Uterine smooth muscle cell (primary cell): ENCODE measurements around the gene OR6S1. TPM values are rescaled to one million over a fixed set of nuclear protein-coding genes. Genes with fewer than 3 reads are reported as not detected.

Source experiments
- total RNA-seq: library from RNA; depleted of rRNA; stranded (reverse); fragments of >200 nt; gene quantifications from 2 replicates; pipeline ENCODE4 v1.2.3, GENCODE V29; 2014

The OR6S1 gene, protein sequence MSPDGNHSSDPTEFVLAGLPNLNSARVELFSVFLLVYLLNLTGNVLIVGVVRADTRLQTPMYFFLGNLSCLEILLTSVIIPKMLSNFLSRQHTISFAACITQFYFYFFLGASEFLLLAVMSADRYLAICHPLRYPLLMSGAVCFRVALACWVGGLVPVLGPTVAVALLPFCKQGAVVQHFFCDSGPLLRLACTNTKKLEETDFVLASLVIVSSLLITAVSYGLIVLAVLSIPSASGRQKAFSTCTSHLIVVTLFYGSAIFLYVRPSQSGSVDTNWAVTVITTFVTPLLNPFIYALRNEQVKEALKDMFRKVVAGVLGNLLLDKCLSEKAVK
- not detected in 2 replicates for total RNA-seq

DNA sequence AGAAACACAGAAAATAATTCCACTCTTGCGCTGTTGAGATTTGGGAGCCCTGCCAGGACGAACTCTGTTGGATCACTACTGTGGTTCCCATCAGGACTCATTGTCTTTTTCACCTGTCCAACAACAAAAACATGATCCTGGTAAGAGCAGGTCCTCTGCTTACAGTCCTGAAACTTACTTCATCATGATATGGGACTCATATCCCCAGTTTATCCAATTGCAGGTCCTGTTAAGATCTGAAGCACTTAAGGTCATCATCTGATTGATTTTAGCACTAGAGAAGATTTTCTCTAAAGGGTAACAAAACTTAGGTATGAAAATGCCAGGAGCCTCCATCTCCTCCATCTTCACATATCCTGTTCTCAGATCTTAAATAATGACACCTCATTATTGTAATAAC lies at the start of gene OR6S1:
Gene OR6S1 (minus strand): TSS at position 101 of the 400 bp plus-strand sequence. CDS start 0 bp downstream, at position 101.

DNA sequence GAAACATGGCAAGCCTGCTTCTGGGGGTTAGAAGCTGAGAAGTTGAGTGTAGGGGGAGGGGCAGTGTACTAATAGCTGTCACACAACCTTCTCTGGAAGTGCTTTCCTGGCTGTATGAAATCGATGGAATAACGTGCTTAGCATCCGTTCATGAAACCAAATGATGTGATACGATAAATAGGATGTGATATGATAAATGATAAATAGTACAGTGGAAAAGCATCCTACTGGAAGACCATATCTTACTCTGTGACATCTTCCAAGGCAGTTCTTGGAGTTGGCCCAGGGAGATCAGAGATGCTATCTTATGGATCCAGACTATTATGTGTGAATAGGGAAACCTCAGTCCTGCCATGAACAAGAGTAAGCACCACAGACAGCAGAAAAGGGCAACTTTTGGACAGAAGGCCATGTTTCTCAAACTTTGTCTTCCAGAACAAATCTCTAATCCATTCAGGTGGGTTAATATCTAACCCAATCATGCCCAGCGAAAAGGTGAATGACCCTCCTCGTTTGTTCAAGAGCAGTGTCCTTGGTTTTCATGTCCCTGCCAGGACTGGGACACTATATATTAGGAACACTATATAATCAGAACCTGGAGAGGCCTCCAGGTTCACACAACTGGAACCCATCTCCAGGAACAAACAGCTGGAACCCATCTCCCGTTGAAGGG lies 46.8 kb upstream of the OR6S1 start, which contains the start of gene ANG:
Gene ANG (plus strand): TSS at position 598 of the 673 bp plus-strand sequence. CDS start 4,801 bp downstream, outside the sequence.

DNA sequence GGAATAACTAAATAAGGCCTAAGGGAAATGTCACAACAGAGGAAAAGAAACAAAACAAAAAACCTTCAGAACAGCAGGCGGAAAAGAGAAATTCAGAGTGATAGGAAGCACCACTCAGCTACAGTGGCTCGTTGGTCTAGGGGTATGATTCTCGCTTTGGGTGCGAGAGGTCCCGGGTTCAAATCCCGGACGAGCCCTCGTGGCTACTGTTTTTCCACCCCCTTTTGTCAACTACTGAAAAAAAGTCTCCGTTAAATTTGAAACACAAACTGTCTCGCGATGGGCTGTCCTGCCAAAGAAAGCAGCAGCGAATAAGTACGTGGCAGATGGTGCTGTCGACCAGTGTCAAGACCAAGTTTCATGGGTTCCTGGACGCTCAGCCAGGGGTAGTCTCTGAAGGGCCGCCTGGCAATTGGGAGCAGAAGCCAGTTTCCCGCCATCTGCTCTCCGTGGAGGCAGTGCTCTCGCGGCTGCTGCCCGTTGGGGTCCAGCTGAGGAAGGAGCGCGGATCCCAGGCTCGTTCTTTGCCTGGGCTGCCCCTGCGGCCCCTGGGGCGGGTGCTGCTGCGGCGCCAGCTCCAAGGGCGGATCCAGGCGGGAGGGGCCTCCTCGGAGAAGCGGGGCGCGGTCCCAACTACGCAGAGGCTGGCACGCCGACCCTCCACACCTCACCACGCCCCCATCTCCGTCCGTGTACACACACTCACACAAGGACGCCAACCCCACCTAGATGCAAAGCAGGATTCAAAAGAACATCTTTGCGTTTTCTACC lies 42.6 kb upstream of the OR6S1 start, which contains the start of gene RNASE4:
Gene RNASE4 (plus strand): TSS at position 670 of the 771 bp plus-strand sequence. CDS start 14,812 bp downstream, outside the sequence.

DNA sequence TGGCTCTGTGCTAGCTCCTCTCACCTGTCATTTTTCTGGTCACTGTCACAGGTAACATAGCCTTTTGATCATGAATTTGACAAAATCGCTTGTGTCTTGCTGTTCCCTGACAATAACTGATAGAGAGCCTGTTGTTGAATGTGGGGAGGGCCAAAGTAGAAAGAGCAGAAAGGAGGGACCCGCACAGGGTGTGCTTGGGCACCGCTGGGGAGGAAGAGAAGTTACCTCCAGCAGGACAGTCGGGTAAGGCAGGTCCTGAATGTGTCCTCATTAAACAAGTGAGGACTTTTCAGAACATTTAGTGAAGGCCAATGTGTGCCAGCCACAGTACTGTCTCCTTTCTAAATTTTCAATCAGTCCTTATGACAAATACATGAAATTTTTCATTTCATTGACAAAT lies 50.3 kb downstream of the OR6S1 start, which contains the start of gene RNASE12:
Gene RNASE12 (minus strand): TSS at position 142 of the 400 bp plus-strand sequence. CDS start 653 bp downstream, outside the sequence.

Other genes with a start within 250 kb of the OR6S1 start
- 15.1 and 27.4 TPM in 2 replicates for gene TEP1, start 228.2 kb downstream of the OR6S1 start, total RNA-seq
- 0.11 and 0.12 TPM in 2 replicates for gene KLHL33, start 205.5 kb downstream of the OR6S1 start, total RNA-seq
- 46.5 and 51.5 TPM in 2 replicates for gene OSGEP, start 186.9 kb downstream of the OR6S1 start, total RNA-seq
- gene APEX1, start 186.5 kb downstream of the OR6S1 start, total RNA-seq, result 79.0 and 82.6 TPM in 2 replicates
- gene PIP4P1, start 180.3 kb downstream of the OR6S1 start, total RNA-seq, result 28.1 and 39.4 TPM in 2 replicates
- 39.4 and 48.6 TPM in 2 replicates for gene PNP, start 172.3 kb downstream of the OR6S1 start, total RNA-seq
- not detected in 2 replicates for gene RNASE10, start 136.2 kb downstream of the OR6S1 start, total RNA-seq
- not detected in 2 replicates for gene RNASE9, start 80.6 kb downstream of the OR6S1 start, total RNA-seq
- gene RNASE11, start 53.7 kb downstream of the OR6S1 start, total RNA-seq, result not detected in 2 replicates
- not detected in 2 replicates for gene RNASE12, start 50.3 kb downstream of the OR6S1 start, total RNA-seq
- gene RNASE4, start 42.9 kb upstream of the OR6S1 start, total RNA-seq, result 15.8 and 21.6 TPM in 2 replicates
- 5.3 and 5.4 TPM in 2 replicates for gene ANG, start 47.1 kb upstream of the OR6S1 start, total RNA-seq
- not detected in 2 replicates for gene EDDM3A, start 104.2 kb upstream of the OR6S1 start, total RNA-seq
- gene EDDM3B, start 126.7 kb upstream of the OR6S1 start, total RNA-seq, result not detected in 2 replicates
- gene RNASE6, start 139.6 kb upstream of the OR6S1 start, total RNA-seq, result not detected in 2 replicates
- gene RNASE1, start 161.2 kb upstream of the OR6S1 start, total RNA-seq, result 0.22 TPM in 1 of 2 replicates, not detected in the other
- not detected in 2 replicates for gene RNASE3, start 249.7 kb upstream of the OR6S1 start, total RNA-seq